Esophagus (tissue), 2 donors: ENCODE measurements around the gene ZBTB49. TPM values are rescaled to one million over a fixed set of nuclear protein-coding genes. Genes with fewer than 3 reads are reported as not detected.
"Not testable (repeated sequence)": the region's sequence is repeated elsewhere in the genome, so short reads cannot be mapped to it uniquely, and the experiment has no call there.

Source experiments
- H3K27ac ChIP-seq, 2 donors: one replicate each; pipeline ENCODE4 v1.5.1; 2013; ENCODE audit warnings: low read depth in 2 of 2, mild to moderate bottlenecking in 2 of 2, inconsistent platforms in 1 of 2, low read length in 1 of 2, moderate library complexity in 1 of 2
- H3K27me3 ChIP-seq, 2 donors: one replicate each; pipeline ENCODE4 v1.6.1; 2013; ENCODE audit warnings: low read length in 2 of 2, control low read depth in 1 of 2, mild to moderate bottlenecking in 1 of 2; ENCODE audit not compliant: insufficient read depth in 2 of 2, control insufficient read depth in 1 of 2
- H3K36me3 ChIP-seq, 2 donors: one replicate each; pipeline ENCODE4 v1.6.1; 2013; ENCODE audit warnings: low read length in 1 of 2; ENCODE audit not compliant: control insufficient read depth in 2 of 2, insufficient read depth in 2 of 2
- H3K4me1 ChIP-seq, 2 donors: one replicate each; pipeline ENCODE4 v1.6.1; 2013; ENCODE audit warnings: low read length in 1 of 2; ENCODE audit not compliant: control insufficient read depth in 2 of 2, insufficient read depth in 2 of 2
- H3K4me3 ChIP-seq, 2 donors: one replicate each; pipeline ENCODE4 v1.5.1; 2013; ENCODE audit warnings: low read length in 2 of 2, mild to moderate bottlenecking in 2 of 2, low read depth in 1 of 2, moderate library complexity in 1 of 2
- H3K9me3 ChIP-seq, 2 donors: one replicate each; pipeline ENCODE4 v1.6.1; 2013; ENCODE audit warnings: mild to moderate bottlenecking in 2 of 2, low read depth in 1 of 2, low read length in 1 of 2, moderate library complexity in 1 of 2; ENCODE audit not compliant: control insufficient read depth in 2 of 2, insufficient read depth in 1 of 2
- WGBS, 2 donors: extraction: QIAGEN DNeasy Blood & Tissue Kit; methylation state at CpG; one replicate each; pipeline ENCODE4 v1.1.7; 2013; 5-methylcytosine and 5-hydroxymethylcytosine counted together
- polyA plus RNA-seq, 2 donors: library from polyadenylated mRNA; stranded (reverse); fragments of 200-250 nt; gene quantifications; one replicate each; pipeline ENCODE4 v1.2.3, GENCODE V29; 2013
- donor health status: healthy with polysubstance abuse.
- donor health status: Bipolar disorder and iron deficiency.

ZBTB49 gene
- polyA plus RNA-seq, 2 donors = 1.5 to 2.0 TPM

GRCh38 chr4:4344915-4345527 is 55.0 kb downstream of the ZBTB49 start:
- whole genome bisulfite sequencing, 2 donors = 82 to 90% methylated on average over 14 of the region's 14 CpGs
- no peak overlapping the region for H3K4me3 ChIP-seq
- no peaks in the 10 kb centered on the region for H3K9me3 ChIP-seq
- no peaks in the 10 kb centered on the region for H3K27me3 ChIP-seq
- H3K4me1 ChIP-seq = no peaks in the 10 kb centered on the region
- no peaks in the 10 kb centered on the region for H3K36me3 ChIP-seq
- H3K27ac ChIP-seq = no peak overlapping the region

DNA sequence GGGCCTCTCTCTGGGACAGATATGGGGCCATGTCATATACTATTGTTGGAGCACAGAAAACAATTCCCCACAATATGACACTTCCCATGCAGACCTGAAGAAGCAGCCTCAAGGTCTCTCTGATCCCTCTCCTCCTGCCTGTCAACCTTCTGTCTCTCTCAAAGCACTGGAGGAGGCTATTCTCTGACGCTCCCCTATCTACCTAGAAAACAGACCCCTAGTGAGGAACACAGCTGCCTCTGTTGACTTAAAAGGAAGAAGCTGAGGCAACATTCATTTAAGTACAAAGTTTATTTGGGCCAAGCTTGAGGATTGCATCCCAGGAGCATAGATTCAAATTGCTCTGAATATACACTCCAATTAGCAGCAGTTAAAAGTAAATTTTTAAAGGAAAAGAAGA is 57.5 kb downstream of the ZBTB49 start:
- 20 to 48% methylated on average over 1 of the region's 1 CpG for WGBS, 2 donors
- H3K4me1 ChIP-seq = no peaks in the 10 kb centered on the region

DNA sequence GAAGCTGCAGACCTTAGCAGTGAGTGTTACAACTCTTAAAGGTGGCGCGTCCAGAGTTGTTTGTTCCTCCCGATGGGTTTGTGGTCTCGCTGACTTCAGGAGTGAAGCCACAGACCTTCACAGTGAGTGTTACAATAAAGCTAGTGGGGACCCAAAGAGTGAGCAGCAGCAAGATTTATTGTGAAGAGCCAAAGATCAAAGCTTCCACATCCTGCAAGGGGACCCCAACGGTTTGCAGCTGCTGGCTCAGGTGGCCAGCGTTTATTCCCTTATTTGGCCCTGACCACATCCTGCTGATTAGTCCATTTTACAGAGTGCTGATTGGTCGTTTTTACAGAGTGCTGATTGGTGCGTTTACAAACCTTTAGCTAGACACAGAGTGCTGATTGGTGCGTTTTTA is 58.5 kb downstream of the ZBTB49 start:
- not testable (repeated sequence) for H3K27ac ChIP-seq, H3K27me3 ChIP-seq, H3K36me3 ChIP-seq, H3K4me3 ChIP-seq, H3K4me1 ChIP-seq, H3K9me3 ChIP-seq
- WGBS, 2 donors = 65 to 78% methylated on average over 9 of the region's 9 CpGs

More for the DNA sequence above, 57.5 kb downstream of the ZBTB49 start:
- Histone ChIP-seq H3K4me3 (no peak overlapping the region), H3K36me3 (no peaks in the 10 kb centered on the region), H3K27me3 (no peaks in the 10 kb centered on the region), H3K27ac (no peak overlapping the region), H3K9me3 (no peaks in the 10 kb centered on the region)

DNA sequence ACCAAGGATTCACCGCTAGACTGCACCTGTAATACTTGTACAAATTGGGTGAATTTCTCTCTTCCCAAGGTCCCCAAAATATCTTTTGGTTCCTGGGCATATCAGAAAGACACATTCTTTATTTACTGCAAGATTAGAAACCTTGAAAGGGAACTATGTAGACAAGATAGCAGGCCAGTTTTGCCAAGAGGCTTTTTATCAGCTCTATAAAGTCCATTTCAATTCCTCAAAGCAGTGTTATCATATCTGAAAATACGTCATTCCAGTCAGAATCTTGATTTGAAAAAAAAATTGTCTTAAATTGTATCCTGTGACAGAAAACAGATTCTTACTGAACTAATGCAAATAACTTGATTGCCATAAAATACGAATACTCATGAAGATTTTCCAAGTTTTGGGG is 59.8 kb downstream of the ZBTB49 start:
- H3K27ac ChIP-seq = no peak overlapping the region
- H3K4me3 ChIP-seq = no peak overlapping the region
- H3K36me3 ChIP-seq = no peaks in the 10 kb centered on the region
- H3K27me3 ChIP-seq = no peaks in the 10 kb centered on the region
- H3K4me1 ChIP-seq = no peaks in the 10 kb centered on the region
- 80 to 89% methylated on average over 3 of the region's 3 CpGs for WGBS, 2 donors
- H3K9me3 ChIP-seq = no peaks in the 10 kb centered on the region

- no peaks in the 10 kb centered on the region for H3K4me1 ChIP-seq
- no peak overlapping the region for H3K4me3 ChIP-seq
- no peak overlapping the region for H3K27ac ChIP-seq
- no peaks in the 10 kb centered on the region for H3K36me3 ChIP-seq
- 70 to 75% methylated on average over 4 of the region's 4 CpGs for WGBS, 2 donors
- no peaks in the 10 kb centered on the region for H3K27me3 ChIP-seq
- H3K9me3 ChIP-seq = no peaks in the 10 kb centered on the region
These were observed 60.9 kb downstream of the ZBTB49 start for GRCh38 chr4:4350909-4351308.

- no peaks in the 10 kb centered on the region for H3K4me1 ChIP-seq
- no peaks in the 10 kb centered on the region for H3K27me3 ChIP-seq
- no peaks in the 10 kb centered on the region for H3K9me3 ChIP-seq
- no peaks in the 10 kb centered on the region for H3K36me3 ChIP-seq
- no peak overlapping the region for H3K27ac ChIP-seq
- H3K4me3 ChIP-seq = no peak overlapping the region
- 45 to 50% methylated on average over 1 of the region's 1 CpG for WGBS, 2 donors
These were observed 65.3 kb downstream of the ZBTB49 start for GRCh38 chr4:4355302-4355701.

- no peak overlapping the region for H3K4me3 ChIP-seq
- no peaks in the 10 kb centered on the region for H3K4me1 ChIP-seq
- no peak overlapping the region for H3K27ac ChIP-seq
- H3K9me3 ChIP-seq = no peaks in the 10 kb centered on the region
- H3K36me3 ChIP-seq = no peaks in the 10 kb centered on the region
- no peaks in the 10 kb centered on the region for H3K27me3 ChIP-seq
- 66 to 70% methylated on average over 24 to 26 of the region's 26 CpGs for WGBS, 2 donors
These were observed 66.3 kb downstream of the ZBTB49 start for GRCh38 chr4:4356106-4357041.

GRCh38 chr4:4358093-4358854 is 68.2 kb downstream of the ZBTB49 start:
- Histone ChIP-seq H3K4me3 (no peak overlapping the region), H3K27ac (no peak overlapping the region), H3K9me3 (no peaks in the 10 kb centered on the region), H3K4me1 (no peaks in the 10 kb centered on the region), H3K27me3 (no peaks in the 10 kb centered on the region), H3K36me3 (no peaks in the 10 kb centered on the region)
- WGBS, 2 donors = 48 to 51% methylated on average over 13 of the region's 13 CpGs

- H3K36me3 ChIP-seq = no peaks in the 10 kb centered on the region
- no peak overlapping the region for H3K4me3 ChIP-seq
- H3K27me3 ChIP-seq = no peaks in the 10 kb centered on the region
- H3K27ac ChIP-seq = no peak overlapping the region
- H3K4me1 ChIP-seq = no peaks in the 10 kb centered on the region
- 82 to 83% methylated on average over 8 of the region's 8 CpGs for WGBS, 2 donors
- H3K9me3 ChIP-seq = no peaks in the 10 kb centered on the region
These were observed 71.8 kb downstream of the ZBTB49 start for GRCh38 chr4:4361883-4362282.
